Mesenchymal stem cell (in vitro differentiated cells and primary cell): ENCODE data around the gene MSI2.

Source experiments
- DNase-seq: peaks from one replicate; pipeline ENCODE4 v3.0.0-alpha.2; 2013
- H2AFZ ChIP-seq: one replicate; pipeline ENCODE4 v1.6.1; 2013; ENCODE audit warnings: low read depth, mild to moderate bottlenecking, control low read depth, inconsistent platforms, low read length, moderate library complexity
- H2AK5ac ChIP-seq: 2 replicates; pipeline ENCODE4 v1.6.1; 2013; ENCODE audit warnings: low read length, moderate library complexity, mild to moderate bottlenecking, inconsistent platforms; ENCODE audit not compliant: severe bottlenecking
- H2BK120ac ChIP-seq: one replicate; pipeline ENCODE4 v1.6.1; 2013; ENCODE audit warnings: low read depth, mild to moderate bottlenecking, inconsistent platforms, low read length, moderate library complexity
- H2BK12ac ChIP-seq, 2 experiments: one replicate each; pipeline ENCODE4 v1.6.1; 2013; ENCODE audit warnings: inconsistent platforms in 2 of 2, low read length in 2 of 2, mild to moderate bottlenecking in 2 of 2, moderate library complexity in 2 of 2, control low read depth in 1 of 2
- H2BK15ac ChIP-seq: one replicate; pipeline ENCODE4 v1.6.1; 2013; ENCODE audit warnings: mild to moderate bottlenecking, low read depth, inconsistent platforms; ENCODE audit not compliant: poor library complexity, severe bottlenecking
- H2BK5ac ChIP-seq: 2 replicates; pipeline ENCODE4 v1.6.1; 2013; ENCODE audit warnings: low read depth, mild to moderate bottlenecking, low read length, control low read depth, inconsistent platforms; ENCODE audit not compliant: poor library complexity, severe bottlenecking
- H3K14ac ChIP-seq, 2 experiments: one replicate each; pipeline ENCODE4 v1.6.1; 2013; ENCODE audit warnings: inconsistent platforms in 2 of 2, low read length in 2 of 2, control low read depth in 1 of 2, mild to moderate bottlenecking in 1 of 2, moderate library complexity in 1 of 2
- H3K18ac ChIP-seq, 2 experiments: one replicate each; pipeline ENCODE4 v1.6.1; 2013; ENCODE audit warnings: inconsistent platforms in 2 of 2, low read length in 2 of 2, control low read depth in 1 of 2, low read depth in 1 of 2, mild to moderate bottlenecking in 1 of 2
- H3K23ac ChIP-seq, 2 experiments: one replicate each; pipeline ENCODE4 v1.6.1; 2013; ENCODE audit warnings: inconsistent platforms in 2 of 2, low read length in 2 of 2, mild to moderate bottlenecking in 2 of 2, moderate library complexity in 2 of 2, control low read depth in 1 of 2
- H3K27ac ChIP-seq: 2 replicates; pipeline ENCODE4 v1.5.1; 2013; ENCODE audit warnings: mild to moderate bottlenecking, moderate library complexity, low read length, control low read depth, inconsistent platforms; ENCODE audit not compliant: poor library complexity, severe bottlenecking
- H3K27me3 ChIP-seq, 2 experiments: 2 replicates each; pipeline versions ENCODE4 v1.6.1 to v1.7.0; 2013; ENCODE audit warnings: low read length in 2 of 2, mild to moderate bottlenecking in 2 of 2, moderate library complexity in 2 of 2, control low read depth in 1 of 2, inconsistent platforms in 1 of 2; ENCODE audit not compliant: control insufficient read depth in 1 of 2, insufficient read depth in 1 of 2
- H3K36me3 ChIP-seq, 2 experiments: 2 replicates each; pipeline versions ENCODE4 v1.6.1 to v1.7.0; 2013; ENCODE audit warnings: low read length in 2 of 2, control low read depth in 1 of 2, inconsistent platforms in 1 of 2, low read depth in 1 of 2, mild to moderate bottlenecking in 1 of 2; ENCODE audit not compliant: insufficient read depth in 2 of 2, control insufficient read depth in 1 of 2
- H3K4ac ChIP-seq, 2 experiments: one replicate each; pipeline ENCODE4 v1.6.1; 2013; ENCODE audit warnings: inconsistent platforms in 2 of 2, low read length in 2 of 2, mild to moderate bottlenecking in 2 of 2, moderate library complexity in 2 of 2, control low read depth in 1 of 2, low read depth in 1 of 2
- H3K4me1 ChIP-seq: 2 replicates; pipeline ENCODE4 v1.6.1; 2013; ENCODE audit warnings: low read depth, low read length, control low read depth; ENCODE audit not compliant: control insufficient read depth, insufficient read depth
- H3K4me2 ChIP-seq: 2 replicates; pipeline ENCODE4 v1.6.1; 2013; ENCODE audit warnings: low read length, mild to moderate bottlenecking, inconsistent platforms; ENCODE audit not compliant: poor library complexity, severe bottlenecking
- H3K4me3 ChIP-seq, 2 experiments: 2 replicates each; pipeline versions ENCODE4 v1.5.1 to v1.7.0; 2013; ENCODE audit warnings: low read length in 2 of 2, mild to moderate bottlenecking in 2 of 2, control low read depth in 1 of 2, low read depth in 1 of 2; ENCODE audit not compliant: insufficient read depth in 1 of 2
- H3K79me1 ChIP-seq: replicated peaks from 2 replicates; pipeline ENCODE4 v1.6.1; 2013; ENCODE audit warnings: mild to moderate bottlenecking, control low read depth, low read length, inconsistent platforms; ENCODE audit not compliant: poor library complexity, severe bottlenecking
- H3K9ac ChIP-seq: 2 replicates; pipeline ENCODE4 v1.7.0; 2013; ENCODE audit warnings: mild to moderate bottlenecking, low read length, moderate library complexity
- H3K9me3 ChIP-seq: 2 replicates; pipeline ENCODE4 v1.7.0; 2013; ENCODE audit warnings: mild to moderate bottlenecking, low read length; ENCODE audit not compliant: control insufficient read depth
- H4K8ac ChIP-seq: one replicate; pipeline ENCODE4 v1.6.1; 2013; ENCODE audit warnings: inconsistent platforms, mild to moderate bottlenecking, low read length, moderate library complexity
- H4K91ac ChIP-seq: one replicate; pipeline ENCODE4 v1.6.1; 2013; ENCODE audit warnings: mild to moderate bottlenecking, low read length, inconsistent platforms
- WGBS: methylation state at CpG from one replicate; pipeline ENCODE4 v1.1.7; 2013; ENCODE audit warnings: mixed read lengths; 5-methylcytosine and 5-hydroxymethylcytosine counted together

MSI2 gene

GRCh38 chr17:57665696-57666095 is 409.4 kb downstream of the MSI2 start:
- Histone ChIP-seq H3K36me3 (peaks cover 0 to 5% of the 10 kb centered on the region in 2 experiments), H2AK5ac (peak overlapping the region; percentile 20), H3K4me3 (no peak overlapping the region), H3K9me3 (no peaks in the 10 kb centered on the region), H2BK15ac (no peak overlapping the region), H3K27me3 (peaks cover 0 to under 1% of the 10 kb centered on the region in 2 experiments), H2BK12ac (peak overlapping the region in 1 of 2 experiments; percentile 70), H3K4ac (peak overlapping the region in 1 of 2 experiments; percentile 80), H4K91ac (peak overlapping the region; percentile 78), H3K79me1 (peaks cover 5% of the 10 kb centered on the region), H3K4me2 (no peak overlapping the region), H3K23ac (no peak overlapping the region), H2BK5ac (no peak overlapping the region), H3K14ac (no peak overlapping the region), H3K4me1 (peaks cover 12% of the 10 kb centered on the region), H2BK120ac (no peak overlapping the region), H3K18ac (peak overlapping the region; percentile 12 to 28), H2AFZ (no peak overlapping the region), H4K8ac (peak overlapping the region; percentile 51), H3K27ac (no peak overlapping the region), H3K9ac (no peak overlapping the region)
- DNase-seq, result no peak
- WGBS, result 82% methylated on average over 4 of the region's 4 CpGs

DNA sequence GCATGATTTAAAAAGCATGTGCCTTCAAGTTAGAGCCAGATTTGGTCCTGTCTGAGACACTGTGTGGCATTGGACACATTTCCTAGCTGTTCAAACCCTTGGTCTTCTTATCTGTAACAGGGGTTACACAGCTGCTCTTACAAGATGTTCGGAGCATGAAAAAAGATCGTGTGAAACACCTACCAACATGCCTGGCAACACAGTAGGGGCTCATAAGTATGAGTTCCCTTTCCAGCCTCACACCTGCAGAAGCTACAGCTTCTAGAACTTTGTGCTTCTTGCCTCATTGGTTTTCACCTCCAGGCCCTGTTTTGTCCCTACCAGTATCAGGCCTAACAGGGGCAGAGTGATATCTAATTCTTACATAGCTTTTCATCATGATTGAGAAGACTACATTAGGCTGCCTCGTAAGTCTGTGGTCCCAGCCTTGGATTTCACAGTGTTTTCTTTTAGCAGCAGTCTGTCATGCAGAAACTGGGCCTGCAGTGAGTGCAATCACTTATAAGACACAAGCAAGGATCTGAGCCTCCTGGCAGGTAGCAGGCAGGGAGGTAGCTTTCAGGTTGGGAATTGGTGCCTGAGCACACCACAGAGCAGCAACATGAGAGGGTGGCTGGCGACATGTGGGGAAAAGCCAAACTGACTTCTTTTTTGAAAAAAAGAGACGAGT is 410.0 kb downstream of the MSI2 start:
- DNase-seq, result no peak
- H3K27ac ChIP-seq, result no peak overlapping the region
- no peak overlapping the region for H3K4ac ChIP-seq

DNA sequence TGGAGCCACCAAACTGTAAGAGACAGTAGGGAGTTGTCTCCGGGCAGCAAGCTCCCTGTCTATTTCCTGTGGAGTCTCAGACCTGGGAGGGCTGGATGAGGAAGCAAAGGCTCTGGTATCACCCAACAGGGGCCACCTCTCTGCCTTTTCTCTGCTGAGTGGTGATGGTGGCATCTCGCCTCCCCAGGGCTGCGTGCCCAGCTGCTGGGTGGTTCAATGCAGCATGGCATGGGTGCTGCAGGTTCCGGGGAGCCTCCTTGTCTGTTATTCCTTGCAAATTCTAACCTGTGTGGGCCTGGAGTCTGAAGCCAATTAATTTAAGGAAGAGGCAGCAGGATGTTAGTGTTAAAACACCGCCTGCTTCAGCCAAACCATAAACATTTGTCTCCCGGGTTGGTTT is 410.6 kb downstream of the MSI2 start:
- 70% methylated on average over 5 of the region's 6 CpGs for WGBS
- H4K91ac ChIP-seq, result peak overlapping the region; percentile 55
- no peak overlapping the region for H2BK5ac ChIP-seq
- peak overlapping the region; percentile 33 for H2BK15ac ChIP-seq
- no peak overlapping the region for H4K8ac ChIP-seq
- DNase-seq, result no peak
- H3K9ac ChIP-seq, result no peak overlapping the region
- H2AFZ ChIP-seq, result no peak overlapping the region
- H3K27me3 ChIP-seq, result peaks cover 0 to 4% of the 10 kb centered on the region in 2 experiments
- no peak overlapping the region for H3K4me2 ChIP-seq
- no peaks in the 10 kb centered on the region for H3K9me3 ChIP-seq
- H2AK5ac ChIP-seq, result no peak overlapping the region
- H2BK12ac ChIP-seq, result peak overlapping the region in 1 of 2 experiments; percentile 52
- no peak overlapping the region for H3K4me3 ChIP-seq
- H3K4me1 ChIP-seq, result peaks cover 16% of the 10 kb centered on the region
- H2BK120ac ChIP-seq, result peak overlapping the region; percentile 40
- peak overlapping the region in 1 of 2 experiments; percentile 47 for H3K18ac ChIP-seq
- H3K4ac ChIP-seq, result no peak overlapping the region
- H3K14ac ChIP-seq, result no peak overlapping the region
- peaks cover 0 to 5% of the 10 kb centered on the region in 2 experiments for H3K36me3 ChIP-seq
- H3K27ac ChIP-seq, result no peak overlapping the region
- H3K23ac ChIP-seq, result no peak overlapping the region
- peaks cover 5% of the 10 kb centered on the region for H3K79me1 ChIP-seq

More for the DNA sequence above, 410.0 kb downstream of the MSI2 start:
- Histone ChIP-seq H3K14ac (no peak overlapping the region), H2BK12ac (peak overlapping the region in 1 of 2 experiments; percentile 52), H3K9ac (no peak overlapping the region), H3K4me2 (no peak overlapping the region), H2AK5ac (no peak overlapping the region), H3K4me1 (peaks cover 12% of the 10 kb centered on the region), H2AFZ (no peak overlapping the region), H3K4me3 (no peak overlapping the region), H3K18ac (peak overlapping the region in 1 of 2 experiments; percentile 38), H3K36me3 (peaks cover 0 to 5% of the 10 kb centered on the region in 2 experiments), H3K23ac (no peak overlapping the region), H3K79me1 (peaks cover 5% of the 10 kb centered on the region), H2BK15ac (no peak overlapping the region), H2BK5ac (no peak overlapping the region), H3K9me3 (no peaks in the 10 kb centered on the region), H3K27me3 (peaks cover 0 to 4% of the 10 kb centered on the region in 2 experiments), H4K8ac (no peak overlapping the region), H2BK120ac (peak overlapping the region; percentile 40), H4K91ac (no peak overlapping the region)
- 91% methylated on average over 5 of the region's 5 CpGs for WGBS

DNA sequence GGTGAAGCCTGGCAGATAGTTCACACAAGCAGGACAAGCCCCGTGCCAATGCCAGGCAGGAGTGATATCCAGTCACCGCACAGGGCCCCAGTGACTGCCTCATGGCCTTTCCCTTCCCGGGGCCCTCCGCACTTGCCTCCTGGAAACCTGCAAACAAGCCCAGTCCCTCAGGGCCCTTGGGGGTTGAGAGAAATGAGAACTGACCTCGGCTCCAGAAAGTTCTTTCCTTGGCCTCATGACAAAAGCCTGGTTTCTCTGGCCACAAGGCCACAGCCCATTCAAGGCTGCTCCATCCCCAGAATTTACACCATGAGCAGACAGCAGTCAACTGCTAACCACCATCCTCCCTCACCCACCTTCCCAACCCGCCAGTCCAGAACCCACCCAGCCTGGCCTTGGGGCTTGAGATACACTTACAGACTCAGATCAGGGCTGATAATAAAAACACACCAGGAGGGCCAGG is 411.2 kb downstream of the MSI2 start:
- peaks cover 0 to 5% of the 10 kb centered on the region in 2 experiments for H3K36me3 ChIP-seq
- no peak for DNase-seq
- H2BK5ac ChIP-seq, result no peak overlapping the region
- H2BK15ac ChIP-seq, result no peak overlapping the region
- H3K27ac ChIP-seq, result no peak overlapping the region
- 92% methylated on average over 6 of the region's 6 CpGs for WGBS
- peaks cover 0 to 4% of the 10 kb centered on the region in 2 experiments for H3K27me3 ChIP-seq
- H3K4me3 ChIP-seq, result no peak overlapping the region
- no peak overlapping the region for H3K4me2 ChIP-seq
- H3K18ac ChIP-seq, result peak overlapping the region in 1 of 2 experiments; percentile 41
- no peaks in the 10 kb centered on the region for H3K9me3 ChIP-seq
- H2BK12ac ChIP-seq, result peak overlapping the region in 1 of 2 experiments; percentile 25
- no peak overlapping the region for H3K23ac ChIP-seq
- H4K8ac ChIP-seq, result no peak overlapping the region
- peak overlapping the region in 1 of 2 experiments; percentile 32 for H3K4ac ChIP-seq
- H3K14ac ChIP-seq, result no peak overlapping the region
- no peak overlapping the region for H2BK120ac ChIP-seq
- no peak overlapping the region for H2AK5ac ChIP-seq
- no peak overlapping the region for H2AFZ ChIP-seq
- peaks cover 18% of the 10 kb centered on the region for H3K4me1 ChIP-seq
- H3K79me1 ChIP-seq, result peaks cover 5% of the 10 kb centered on the region
- H3K9ac ChIP-seq, result no peak overlapping the region
- H4K91ac ChIP-seq, result no peak overlapping the region
